HG03095 (cell line): Measurements from ENCODE around the gene CES5A.
"Not testable (repeated sequence)": the region's sequence is repeated elsewhere in the genome, so short reads cannot be mapped to it uniquely, and the experiment has no call there.

Experiments used
- ATAC-seq: cut with Tn5 transposase; IDR thresholded peaks from one replicate; pipeline ENCODE4 v1.9.1; 2021; ENCODE audit warnings: moderate library complexity; ENCODE audit not compliant: unreplicated experiment

Gene CES5A

GRCh38 chr16:55888546-55888945 is 13.4 kb upstream of the CES5A start:
- no peak for ATAC-seq

- ATAC-seq, result no peak
Measured at GRCh38 chr16:55876854-55877253, 1.7 kb upstream of the CES5A start.

- no peak for ATAC-seq
Measured at GRCh38 chr16:55873122-55873521, 2.1 kb downstream of the CES5A start.

GRCh38 chr16:55872130-55872529 is 3.0 kb downstream of the CES5A start:
- ATAC-seq, result no peak

- ATAC-seq, result no peak
Measured at GRCh38 chr16:55871411-55872038, 3.6 kb downstream of the CES5A start.

- no peak for ATAC-seq
Measured at GRCh38 chr16:55868980-55869379, 6.2 kb downstream of the CES5A start.

GRCh38 chr16:55868137-55868536 is 7.0 kb downstream of the CES5A start:
- ATAC-seq, result no peak

- ATAC-seq, result no peak
Measured at GRCh38 chr16:55861288-55861687, 13.9 kb downstream of the CES5A start.

GRCh38 chr16:55857650-55858049 is 17.5 kb downstream of the CES5A start:
- not testable (repeated sequence) for ATAC-seq

- no peak for ATAC-seq
Measured at GRCh38 chr16:55856950-55857349, 18.2 kb downstream of the CES5A start.

- no peak for ATAC-seq
Measured at GRCh38 chr16:55853114-55853513, 22.1 kb downstream of the CES5A start.

- no peak for ATAC-seq
Measured at GRCh38 chr16:55849536-55849935, 25.6 kb downstream of the CES5A start.

- no peak for ATAC-seq
Measured at GRCh38 chr16:55846598-55847346, 28.4 kb downstream of the CES5A start.

GRCh38 chr16:55843105-55843395 is 32.1 kb downstream of the CES5A start:
- ATAC-seq, result no peak

- ATAC-seq, result no peak
Measured at GRCh38 chr16:55842369-55843104, 32.6 kb downstream of the CES5A start.

GRCh38 chr16:55839115-55839514 is 36.1 kb downstream of the CES5A start:
- ATAC-seq, result no peak

GRCh38 chr16:55836158-55836611 is 39.0 kb downstream of the CES5A start:
- ATAC-seq, result no peak

GRCh38 chr16:55835581-55835980 is 39.6 kb downstream of the CES5A start:
- no peak for ATAC-seq

- not testable (repeated sequence) for ATAC-seq
Measured at GRCh38 chr16:55835173-55835572, 40.0 kb downstream of the CES5A start.

- ATAC-seq, result peak; percentile 63
Measured at GRCh38 chr16:55834049-55834448, 41.1 kb downstream of the CES5A start.

- ATAC-seq, result no peak
Measured at GRCh38 chr16:55832773-55833691, 42.1 kb downstream of the CES5A start, which contains the start of gene CES1. CES1 (minus strand) TSS chr16:55833096; CDS start chr16:55833055, 41 bp downstream.
